VCaP (cell line): Measurements from ENCODE around the gene MARVELD1.

Experiments used
- H3K27ac ChIP-seq: fragments of 450-650 bp; 2 replicates; pipeline ENCODE4 v1.5.1; 2017
- TF ChIP-seq, protein P1 (sequence below): fragments of 450-650 bp; conservative IDR thresholded peaks from 2 replicates; pipeline ENCODE4 v1.5.1; 2017; ENCODE audit warnings: mild to moderate bottlenecking, moderate library complexity

MARVELD1 gene

DNA sequence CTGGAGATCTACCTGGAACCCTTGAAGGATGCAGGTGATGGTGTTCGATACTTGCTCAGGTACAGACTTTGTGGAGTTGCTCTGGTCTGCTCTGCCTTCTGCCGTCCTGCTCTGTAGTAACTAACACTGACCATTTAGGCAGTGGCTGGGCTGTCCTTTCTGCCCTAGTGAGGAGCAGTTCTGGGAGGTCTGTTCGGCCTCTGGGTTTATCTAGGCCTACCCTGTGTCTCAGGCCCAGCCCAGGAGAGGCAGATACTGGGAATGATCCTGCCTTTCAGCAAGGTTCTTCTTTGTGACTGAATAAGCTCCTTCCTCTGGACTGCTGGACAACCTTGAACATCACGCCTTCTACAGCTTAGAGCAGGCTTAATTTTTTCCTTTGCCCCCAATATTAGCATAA is 25.1 kb downstream of the MARVELD1 start:
- H3K27ac ChIP-seq, result no peak overlapping the region
- TF ChIP-seq, protein P1, sequence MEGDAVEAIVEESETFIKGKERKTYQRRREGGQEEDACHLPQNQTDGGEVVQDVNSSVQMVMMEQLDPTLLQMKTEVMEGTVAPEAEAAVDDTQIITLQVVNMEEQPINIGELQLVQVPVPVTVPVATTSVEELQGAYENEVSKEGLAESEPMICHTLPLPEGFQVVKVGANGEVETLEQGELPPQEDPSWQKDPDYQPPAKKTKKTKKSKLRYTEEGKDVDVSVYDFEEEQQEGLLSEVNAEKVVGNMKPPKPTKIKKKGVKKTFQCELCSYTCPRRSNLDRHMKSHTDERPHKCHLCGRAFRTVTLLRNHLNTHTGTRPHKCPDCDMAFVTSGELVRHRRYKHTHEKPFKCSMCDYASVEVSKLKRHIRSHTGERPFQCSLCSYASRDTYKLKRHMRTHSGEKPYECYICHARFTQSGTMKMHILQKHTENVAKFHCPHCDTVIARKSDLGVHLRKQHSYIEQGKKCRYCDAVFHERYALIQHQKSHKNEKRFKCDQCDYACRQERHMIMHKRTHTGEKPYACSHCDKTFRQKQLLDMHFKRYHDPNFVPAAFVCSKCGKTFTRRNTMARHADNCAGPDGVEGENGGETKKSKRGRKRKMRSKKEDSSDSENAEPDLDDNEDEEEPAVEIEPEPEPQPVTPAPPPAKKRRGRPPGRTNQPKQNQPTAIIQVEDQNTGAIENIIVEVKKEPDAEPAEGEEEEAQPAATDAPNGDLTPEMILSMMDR, result no peak

DNA sequence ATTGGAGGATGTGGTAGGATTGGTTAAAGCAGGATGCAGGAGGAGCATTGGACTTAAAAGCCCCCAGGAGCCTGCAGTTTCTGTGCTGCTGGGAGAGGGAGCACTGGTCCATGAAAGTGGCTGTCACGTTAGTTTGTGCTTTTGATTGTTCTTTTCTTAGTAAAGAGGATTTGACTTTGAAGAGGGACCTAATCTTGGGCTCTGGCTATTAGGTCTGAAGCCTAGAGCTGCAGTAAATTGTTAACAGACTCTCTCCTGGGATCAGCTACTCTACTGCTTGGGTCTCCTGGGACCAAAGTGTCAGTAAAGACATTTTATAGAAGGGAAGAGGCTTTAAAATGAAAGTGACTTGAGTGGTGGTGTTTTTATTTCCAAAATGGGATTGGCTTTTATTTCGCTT is 27.1 kb downstream of the MARVELD1 start:
- TF ChIP-seq, protein P1, result no peak

DNA sequence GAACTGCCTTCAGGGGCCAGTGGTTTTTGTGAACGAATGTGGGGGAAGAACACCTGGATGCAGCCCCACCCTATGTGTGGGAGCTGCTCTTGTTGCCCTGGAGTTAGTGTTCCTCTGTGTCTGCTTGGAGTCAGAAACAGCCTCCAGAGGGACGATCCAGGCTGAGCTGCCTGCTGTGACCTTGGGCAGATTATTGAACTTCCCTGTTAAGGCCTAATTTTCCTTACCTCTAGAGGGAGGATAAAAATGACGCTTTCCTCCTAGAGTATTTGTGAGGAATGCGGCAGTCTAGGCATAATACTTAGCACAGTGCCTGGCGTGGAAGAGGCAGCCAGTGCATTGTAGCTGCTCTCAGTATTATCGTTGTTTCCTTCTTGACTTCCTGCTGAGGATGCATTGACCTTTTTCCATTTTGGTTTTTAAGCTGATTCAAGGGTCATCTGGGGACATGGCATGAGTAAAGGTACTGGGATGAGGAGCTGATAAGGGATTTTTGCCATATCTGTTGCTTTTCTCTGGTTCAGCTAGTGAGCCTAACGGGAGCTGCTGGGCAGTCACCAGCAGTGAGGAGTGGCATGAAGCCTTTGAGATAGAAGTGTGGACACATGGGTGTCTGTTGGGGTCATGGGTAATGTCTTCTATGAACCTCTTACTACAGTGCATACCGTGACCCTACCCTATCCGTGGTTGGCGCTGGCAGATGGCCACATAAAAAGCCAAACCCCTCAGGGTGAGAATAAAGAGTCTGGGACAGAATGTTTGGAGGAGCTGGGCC is 29.8 kb downstream of the MARVELD1 start:
- H3K27ac ChIP-seq, result no peak overlapping the region
- TF ChIP-seq, protein P1, result no peak

More for the DNA sequence above, 27.1 kb downstream of the MARVELD1 start:
- no peak overlapping the region for H3K27ac ChIP-seq

DNA sequence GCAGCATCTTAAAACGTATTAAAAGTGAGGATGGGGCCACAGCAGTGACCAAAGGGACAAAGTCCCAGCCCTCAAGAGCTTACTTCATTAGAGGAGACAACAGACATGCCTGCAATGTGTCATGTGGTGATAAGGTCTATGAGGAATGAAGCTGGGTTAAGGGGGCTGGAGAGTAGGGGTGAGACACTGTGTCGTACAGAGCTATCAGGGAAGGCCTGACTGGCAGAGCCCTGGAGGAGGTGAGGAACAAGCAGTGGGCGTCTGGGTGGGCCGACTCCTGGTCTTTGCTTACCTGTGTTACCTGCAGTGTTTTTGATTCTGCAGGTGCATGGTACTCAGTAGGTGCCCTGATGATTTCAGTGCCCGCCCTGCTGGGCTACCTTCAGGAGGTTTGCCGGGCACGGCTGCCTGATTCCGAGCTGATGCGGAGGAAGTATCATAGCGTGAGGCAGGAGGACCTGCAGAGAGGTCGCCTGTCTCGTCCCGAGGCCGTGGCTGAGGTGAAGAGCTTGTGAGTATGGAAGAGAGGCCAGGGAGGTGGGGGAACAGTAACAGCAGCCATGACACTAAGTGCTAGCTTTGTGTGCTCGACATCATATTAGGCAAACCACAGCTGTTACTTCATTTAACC is 31.0 kb downstream of the MARVELD1 start:
- TF ChIP-seq, protein P1, result no peak
- H3K27ac ChIP-seq, result no peak overlapping the region

DNA sequence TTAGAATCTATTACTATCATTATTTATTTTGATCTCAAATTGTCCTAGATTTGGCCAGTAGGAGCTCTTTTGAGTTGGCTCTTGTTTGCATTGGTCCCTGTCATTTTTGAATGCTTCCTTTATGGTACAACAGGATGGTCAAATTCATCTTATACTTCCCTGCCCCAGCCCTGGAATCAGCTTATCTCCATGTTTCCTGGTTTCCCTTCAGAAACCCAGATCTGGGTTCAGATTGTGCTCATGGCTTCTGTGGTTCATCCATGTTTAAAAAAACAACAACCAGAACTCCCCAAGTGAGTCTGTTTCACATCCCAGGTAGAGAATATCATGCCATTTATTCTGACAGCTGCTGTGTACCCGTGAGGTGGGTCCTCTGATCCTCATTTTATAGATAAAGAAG is 34.0 kb downstream of the MARVELD1 start:
- TF ChIP-seq, protein P1, result no peak
- no peak overlapping the region for H3K27ac ChIP-seq

DNA sequence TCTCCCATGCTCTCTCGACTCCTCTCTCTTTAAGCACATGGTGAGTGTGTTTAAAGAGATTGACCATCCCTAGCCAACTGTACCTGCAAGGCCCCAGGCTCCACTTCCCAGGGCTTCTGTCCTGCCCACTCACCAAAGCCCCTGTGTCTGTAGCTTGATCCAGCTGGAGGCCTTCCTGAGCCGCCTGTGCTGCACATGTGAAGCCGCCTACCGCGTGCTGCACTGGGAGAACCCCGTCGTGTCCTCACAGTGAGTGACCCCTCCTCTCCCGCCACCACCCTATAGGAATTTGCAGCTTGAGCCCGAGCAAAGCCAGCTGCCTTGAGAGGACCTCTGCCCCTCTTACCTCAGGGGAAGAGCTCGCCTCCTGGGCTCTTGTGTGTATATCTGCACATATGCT is 34.6 kb downstream of the MARVELD1 start:
- no peak overlapping the region for H3K27ac ChIP-seq
- TF ChIP-seq, protein P1, result no peak

DNA sequence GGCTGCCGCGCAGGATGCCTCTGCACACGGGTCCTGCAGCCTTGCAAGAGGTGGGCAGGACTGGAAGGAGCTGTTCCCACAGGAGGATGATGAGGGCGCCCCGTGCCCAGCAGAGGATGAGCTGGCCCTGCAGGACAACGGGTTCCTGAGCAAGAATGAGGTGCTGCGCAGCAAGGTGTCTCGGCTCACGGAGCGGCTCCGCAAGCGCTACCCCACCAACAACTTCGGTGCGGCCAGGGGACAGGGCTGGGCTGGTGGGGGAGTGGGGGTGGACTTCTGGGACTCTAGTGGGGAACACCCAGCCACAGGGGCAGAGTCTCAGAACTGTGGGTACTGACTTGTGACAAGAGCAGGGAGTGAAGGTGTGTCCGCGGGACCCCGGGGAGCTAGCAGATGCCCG is 39.4 kb downstream of the MARVELD1 start:
- TF ChIP-seq, protein P1, result no peak

More for the DNA sequence above, 39.4 kb downstream of the MARVELD1 start:
- H3K27ac ChIP-seq, result no peak overlapping the region
